GM18526 (cell line): ENCODE results near the gene ARRDC2.
A peak's percentile ranks its signal among the peaks of the same experiment; 100 is the strongest.

ENCODE experiments used
- POLR2A ChIP-seq: IDR thresholded peaks from 3 replicates; pipeline ENCODE4 v1.6.1; 2011; ENCODE audit not compliant: insufficient read length; ENCODE audit errors: extremely low read depth

ARRDC2 gene

GRCh38 chr19:18002347-18002850 is 5.6 kb upstream of the ARRDC2 start:
- TF ChIP-seq POLR2A: no peak

- no peak for TF ChIP-seq POLR2A
Observed at GRCh38 chr19:18007044-18007916, 690 bp upstream of the ARRDC2 start.

- TF ChIP-seq POLR2A: no peak
Observed at GRCh38 chr19:18008814-18009213, 844 bp downstream of the ARRDC2 start.

DNA sequence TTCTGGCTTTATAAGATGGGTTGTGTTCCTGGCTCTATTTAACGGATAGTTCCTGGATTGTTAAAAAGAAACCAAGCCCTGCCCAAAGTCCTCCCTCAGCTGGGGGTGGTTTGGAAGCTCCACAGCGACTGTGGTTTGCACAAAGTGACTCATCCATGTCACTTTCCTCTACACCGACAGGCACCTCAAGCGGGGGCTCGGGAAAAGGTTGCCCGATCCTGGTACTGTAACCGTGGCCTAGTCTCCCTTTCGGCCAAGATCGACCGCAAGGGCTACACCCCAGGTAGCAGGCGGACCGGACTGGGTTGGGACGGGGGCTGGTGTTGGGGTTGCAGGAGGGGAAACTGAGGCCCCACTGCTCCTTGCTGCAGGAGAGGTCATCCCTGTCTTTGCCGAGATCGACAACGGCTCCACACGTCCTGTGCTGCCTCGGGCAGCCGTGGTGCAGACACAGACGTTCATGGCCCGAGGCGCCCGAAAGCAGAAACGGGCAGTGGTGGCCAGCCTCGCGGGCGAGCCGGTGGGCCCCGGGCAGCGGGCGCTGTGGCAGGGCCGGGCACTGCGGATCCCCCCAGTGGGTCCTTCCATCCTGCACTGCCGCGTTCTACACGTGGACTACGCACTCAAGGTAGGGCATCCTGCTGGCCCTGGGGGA is 1.6 kb downstream of the ARRDC2 start:
- no peak for TF ChIP-seq POLR2A

GRCh38 chr19:18010149-18010548 is 2.2 kb downstream of the ARRDC2 start:
- no peak for TF ChIP-seq POLR2A

GRCh38 chr19:18013210-18014111 is 5.5 kb downstream of the ARRDC2 start:
- no peak for TF ChIP-seq POLR2A

DNA sequence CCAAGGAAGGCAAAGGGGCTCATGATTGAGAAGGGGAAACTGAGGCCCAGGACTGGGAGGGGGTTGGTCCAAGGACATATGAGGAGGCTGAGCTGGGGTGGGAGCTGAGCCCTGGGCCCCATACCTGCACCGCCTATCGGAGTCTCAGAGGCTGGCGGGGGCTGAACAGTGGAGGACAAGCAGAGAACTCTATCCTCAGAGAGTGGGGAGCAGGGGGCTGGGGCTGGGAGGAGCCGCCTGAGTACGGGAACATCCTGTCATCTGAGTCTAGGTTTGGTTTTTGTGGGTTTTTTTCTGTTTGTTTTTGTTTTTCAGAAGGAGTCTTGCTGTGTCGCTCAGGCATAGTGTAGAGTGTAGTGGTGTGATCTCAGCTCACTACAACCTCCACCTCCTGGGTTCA is 6.2 kb downstream of the ARRDC2 start:
- TF ChIP-seq POLR2A: no peak

DNA sequence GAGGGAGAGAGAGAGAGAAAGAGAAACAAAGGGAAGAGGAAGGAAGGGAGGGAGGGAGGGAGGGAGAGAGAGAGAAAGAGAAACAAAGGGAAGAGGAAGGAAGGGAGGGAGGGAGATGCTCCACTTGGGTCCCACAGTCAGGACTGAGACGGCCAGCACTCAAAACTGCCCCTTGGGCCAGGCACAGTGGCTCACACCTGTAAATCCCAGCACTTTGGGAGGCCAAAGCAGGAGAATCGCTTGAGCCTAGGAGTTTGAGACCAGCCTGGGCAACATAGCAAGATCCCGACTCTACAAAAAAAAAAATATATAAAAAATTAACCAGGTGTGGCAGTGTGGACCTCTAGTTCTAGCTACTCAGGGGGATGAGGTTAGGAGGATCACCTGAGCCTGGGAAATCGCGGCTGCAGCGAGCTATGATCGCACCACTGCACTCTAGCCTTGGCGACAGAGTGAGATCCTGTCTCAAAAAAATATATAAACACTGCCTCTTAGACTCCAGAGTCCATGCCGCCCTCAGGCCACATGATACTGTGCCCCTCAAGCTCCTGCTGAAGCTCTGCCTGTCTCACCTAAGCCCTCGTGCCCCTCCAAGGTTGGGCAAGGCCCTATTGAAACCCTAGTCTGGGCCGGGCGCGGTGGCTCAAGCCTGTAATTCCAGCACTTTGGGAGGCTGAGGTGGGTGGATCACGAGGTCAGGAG is 8.4 kb downstream of the ARRDC2 start:
- no peak for TF ChIP-seq POLR2A

- no peak for TF ChIP-seq POLR2A
Observed at GRCh38 chr19:18017275-18018083, 9.5 kb downstream of the ARRDC2 start.

DNA sequence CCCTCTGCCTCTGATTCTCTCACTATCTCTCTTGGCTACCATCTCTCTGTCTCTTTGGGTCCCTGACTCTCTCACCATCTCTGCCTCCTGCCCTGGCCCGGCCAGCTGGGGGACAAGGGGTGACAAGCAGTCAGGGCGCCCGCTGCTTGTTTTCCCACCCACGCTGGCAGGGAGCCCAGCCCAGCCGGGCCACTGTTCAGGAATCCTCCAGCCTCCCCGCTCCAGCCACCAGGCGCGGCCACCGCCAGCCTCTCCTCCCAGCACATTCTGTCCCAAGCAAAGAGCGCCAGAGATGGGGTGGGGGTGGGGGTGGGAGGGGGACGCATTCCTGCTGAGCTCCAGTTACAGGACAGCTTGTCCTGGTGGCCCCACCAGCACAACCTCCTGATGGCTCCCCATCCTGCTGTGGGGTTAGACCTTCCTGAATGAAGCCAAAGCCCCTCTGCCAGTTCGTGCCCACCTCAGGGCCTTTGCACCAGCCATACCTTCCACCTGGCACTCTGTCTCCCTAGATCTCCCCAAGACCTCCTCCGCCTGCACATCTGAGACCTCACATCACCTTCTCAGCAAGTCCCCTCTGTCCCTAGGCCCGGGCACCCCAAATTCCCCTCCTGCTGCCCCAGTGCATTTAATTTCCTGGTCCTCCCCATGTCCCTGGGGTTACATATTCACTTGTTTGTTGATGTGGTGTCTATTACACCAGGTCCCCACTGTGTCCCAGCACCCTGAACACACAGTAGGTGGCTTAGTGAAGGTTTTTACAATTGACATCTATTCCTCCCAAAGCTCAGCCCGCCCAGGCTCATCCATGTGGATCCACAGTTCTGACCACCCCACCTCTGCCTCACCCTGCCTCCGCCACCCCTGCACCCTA is 12.5 kb downstream of the ARRDC2 start:
- TF ChIP-seq POLR2A: no peak

DNA sequence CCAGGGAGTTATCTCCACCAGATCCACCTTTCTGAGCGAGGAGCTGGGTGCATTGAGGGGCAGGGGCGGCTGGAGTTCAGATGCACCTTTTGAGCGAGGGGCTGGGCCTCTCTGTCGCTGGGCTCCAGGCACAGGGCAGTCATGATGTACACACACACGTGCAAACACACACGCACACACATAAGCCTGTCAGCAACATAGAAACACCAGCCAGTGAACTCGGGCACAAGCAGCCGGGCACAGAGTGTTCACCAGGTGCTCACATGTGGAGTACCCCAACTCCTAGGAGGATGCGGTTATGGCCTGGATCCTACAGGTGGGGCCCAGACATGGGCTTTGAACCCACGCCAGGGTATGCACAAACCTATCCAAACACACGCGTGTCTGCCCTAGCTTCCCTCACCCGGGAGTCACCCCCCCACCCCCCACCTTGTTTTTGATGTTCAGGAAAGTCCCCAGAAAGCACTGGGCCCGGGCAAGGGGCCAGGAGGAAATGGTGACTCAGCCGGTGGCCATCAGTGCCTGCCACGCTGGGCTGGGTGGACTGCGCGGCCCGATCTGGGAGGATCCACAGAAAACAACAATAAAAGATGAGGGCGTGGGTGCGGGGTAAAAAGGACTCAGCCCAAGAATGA is 13.3 kb downstream of the ARRDC2 start:
- TF ChIP-seq POLR2A: no peak

DNA sequence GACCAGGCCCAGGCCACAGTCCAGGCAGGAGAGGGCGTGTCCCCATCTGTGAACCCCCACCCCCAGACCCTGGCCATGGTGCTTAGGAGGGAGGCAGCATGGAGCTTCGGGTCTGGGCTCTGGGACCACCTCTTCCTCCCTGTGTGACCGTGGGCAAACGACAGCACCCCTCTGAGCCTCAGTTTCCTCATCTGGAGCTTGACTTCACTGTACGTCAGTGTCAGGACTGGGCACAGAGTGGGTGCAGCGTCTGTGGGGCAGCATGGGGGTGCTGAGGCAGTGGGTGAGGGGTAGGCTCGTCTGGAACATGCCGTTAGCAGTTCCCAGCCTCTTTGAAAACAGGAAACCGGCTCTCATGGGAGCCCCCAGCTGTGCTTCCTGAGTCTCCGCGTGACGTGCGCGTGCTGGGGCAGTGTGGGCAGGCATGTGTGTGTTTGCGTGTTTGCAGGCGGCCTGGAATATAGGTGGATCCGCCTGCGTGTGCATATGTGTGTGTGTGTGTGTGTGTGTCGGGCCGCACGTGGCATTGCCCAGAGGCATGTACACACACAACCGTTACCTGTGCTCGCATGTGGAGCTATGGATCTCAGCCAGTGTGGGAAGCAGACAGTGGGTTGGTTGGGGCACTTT is 15.8 kb downstream of the ARRDC2 start:
- TF ChIP-seq POLR2A: peak; percentile 18
